HepG2 (cell line): ENCODE data around the gene C1QTNF6.

Experiments used
- CREB3 ChIP-seq: sonication (generic); formaldehyde crosslinking; IDR thresholded peaks from 2 replicates; pipeline ENCODE4 v1.5.0; 2020; ENCODE audit warnings: missing genetic modification reagents
- EP300 ChIP-seq, 3 experiments: sonication (generic) in 1 of 3; formaldehyde crosslinking in 1 of 3; IDR thresholded peaks; 2 replicates each; pipeline versions ENCODE4 v1.5.1 to v1.6.1; 2011 to 2020; ENCODE audit warnings: low read depth in 2 of 3, low read length in 2 of 3, borderline replicate concordance in 1 of 3, improper control_type of control experiment in 1 of 3, mild to moderate bottlenecking in 1 of 3, missing genetic modification reagents in 1 of 3, moderate library complexity in 1 of 3
- POLR2A ChIP-seq, 2 experiments: IDR thresholded peaks; 2 replicates each; pipeline ENCODE4 v1.6.1; 2011; ENCODE audit warnings: low read depth in 2 of 2, low read length in 2 of 2, mild to moderate bottlenecking in 1 of 2, moderate library complexity in 1 of 2; ENCODE audit not compliant: insufficient read depth in 1 of 2
- TF ChIP-seq, protein P1 (sequence below): sonication (generic); formaldehyde crosslinking; IDR thresholded peaks from 2 replicates; pipeline ENCODE4 v1.5.0; 2020; ENCODE audit warnings: mild to moderate bottlenecking, missing genetic modification reagents, moderate library complexity

- TF ChIP-seq CREB3 (CRISPR knock-in tag) (no peak), POLR2A (IDR thresholded peaks at IDR 0.05; ENCODE audit: insufficient read depth in 1 of 2, low read depth in 2 of 2, low read length in 2 of 2) (no peak), EP300 (IDR thresholded peaks at IDR 0.05; ENCODE audit: low read depth in 2 of 2, low read length in 2 of 2) (no peak), EP300 (CRISPR knock-in tag; IDR thresholded peaks at IDR 0.05; ENCODE audit: borderline replicate concordance) (no peak)
- TF ChIP-seq, protein P1, sequence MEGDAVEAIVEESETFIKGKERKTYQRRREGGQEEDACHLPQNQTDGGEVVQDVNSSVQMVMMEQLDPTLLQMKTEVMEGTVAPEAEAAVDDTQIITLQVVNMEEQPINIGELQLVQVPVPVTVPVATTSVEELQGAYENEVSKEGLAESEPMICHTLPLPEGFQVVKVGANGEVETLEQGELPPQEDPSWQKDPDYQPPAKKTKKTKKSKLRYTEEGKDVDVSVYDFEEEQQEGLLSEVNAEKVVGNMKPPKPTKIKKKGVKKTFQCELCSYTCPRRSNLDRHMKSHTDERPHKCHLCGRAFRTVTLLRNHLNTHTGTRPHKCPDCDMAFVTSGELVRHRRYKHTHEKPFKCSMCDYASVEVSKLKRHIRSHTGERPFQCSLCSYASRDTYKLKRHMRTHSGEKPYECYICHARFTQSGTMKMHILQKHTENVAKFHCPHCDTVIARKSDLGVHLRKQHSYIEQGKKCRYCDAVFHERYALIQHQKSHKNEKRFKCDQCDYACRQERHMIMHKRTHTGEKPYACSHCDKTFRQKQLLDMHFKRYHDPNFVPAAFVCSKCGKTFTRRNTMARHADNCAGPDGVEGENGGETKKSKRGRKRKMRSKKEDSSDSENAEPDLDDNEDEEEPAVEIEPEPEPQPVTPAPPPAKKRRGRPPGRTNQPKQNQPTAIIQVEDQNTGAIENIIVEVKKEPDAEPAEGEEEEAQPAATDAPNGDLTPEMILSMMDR (CRISPR knock-in tag): no peak
These were observed 19.9 kb downstream of the C1QTNF6 start for GRCh38 chr22:37167981-37168647.
